ENCODE data around the gene TBC1D1. TPM values are rescaled to one million over a fixed set of nuclear protein-coding genes. Genes with fewer than 3 reads are reported as not detected.

TBC1D1 gene
- total RNA-seq, 2 donors from 2014 or later, result 49.8 to 129 TPM

- WGBS, result 19% methylated on average over 8 of the region's 8 CpGs
- Histone ChIP-seq H3K4me3 (no peak overlapping the region), H3K4me1 (replicated peaks) (no peaks in the 10 kb centered on the region), H3K27me3 (replicated peaks; ENCODE audit: insufficient read depth) (no peaks in the 10 kb centered on the region), H3K27ac (peak overlapping the region; percentile 12 to 35), H3K9me3 (no peaks in the 10 kb centered on the region), H3K36me3 (no peaks in the 10 kb centered on the region)
- intact Hi-C loops (cut with DNase I), result no loop called here
- TF ChIP-seq CTCF (IDR thresholded peaks at IDR 0.05) (no peak), POLR2A (IDR thresholded peaks at IDR 0.05) (peak; percentile 15), POLR2AphosphoS5 (IDR thresholded peaks at IDR 0.05) (peak; percentile 49)
- no peak for DNase-seq (ENCODE audit: low spot score)
These were observed 241.3 kb downstream of the TBC1D1 start for GRCh38 chr4:38132107-38132673.

GRCh38 chr4:38132843-38133662 lies 242.2 kb downstream of the TBC1D1 start:
- TF ChIP-seq POLR2A (IDR thresholded peaks at IDR 0.05) (no peak), CTCF (IDR thresholded peaks at IDR 0.05) (no peak), POLR2AphosphoS5 (IDR thresholded peaks at IDR 0.05) (no peak)
- no peak for DNase-seq (ENCODE audit: low spot score)
- WGBS, result 84% methylated on average over 14 of the region's 14 CpGs
- H3K36me3 ChIP-seq, result no peaks in the 10 kb centered on the region
- no peaks in the 10 kb centered on the region for H3K27me3 ChIP-seq (replicated peaks; ENCODE audit: insufficient read depth)
- H3K4me3 ChIP-seq, result no peak overlapping the region
- H3K4me1 ChIP-seq (replicated peaks), result no peaks in the 10 kb centered on the region
- intact Hi-C loops (cut with DNase I), result no loop called here
- H3K9me3 ChIP-seq, result no peaks in the 10 kb centered on the region
- peak overlapping the region in 1 of 2 donors; percentile 5 for H3K27ac ChIP-seq

- Histone ChIP-seq H3K36me3 (no peaks in the 10 kb centered on the region), H3K4me1 (replicated peaks) (no peaks in the 10 kb centered on the region), H3K27ac (no peak overlapping the region), H3K27me3 (replicated peaks; ENCODE audit: insufficient read depth) (no peaks in the 10 kb centered on the region), H3K4me3 (no peak overlapping the region), H3K9me3 (no peaks in the 10 kb centered on the region)
- DNase-seq (ENCODE audit: low spot score), result no peak
- intact Hi-C loops (cut with DNase I), result no loop called here
- TF ChIP-seq POLR2A (IDR thresholded peaks at IDR 0.05) (no peak), POLR2AphosphoS5 (IDR thresholded peaks at IDR 0.05) (no peak), CTCF (IDR thresholded peaks at IDR 0.05) (no peak)
- 90% methylated on average over 7 of the region's 7 CpGs for WGBS
These were observed 243.0 kb downstream of the TBC1D1 start for GRCh38 chr4:38133711-38134480.

- WGBS, result 97% methylated on average over 8 of the region's 8 CpGs
These were observed 244.3 kb downstream of the TBC1D1 start for GRCh38 chr4:38135201-38135600.

More at GRCh38 chr4:38135201-38135600, 244.3 kb downstream of the TBC1D1 start:
- Histone ChIP-seq H3K27ac (no peak overlapping the region), H3K4me1 (replicated peaks) (no peaks in the 10 kb centered on the region), H3K9me3 (no peaks in the 10 kb centered on the region), H3K36me3 (no peaks in the 10 kb centered on the region), H3K27me3 (replicated peaks; ENCODE audit: insufficient read depth) (no peaks in the 10 kb centered on the region), H3K4me3 (no peak overlapping the region)
- intact Hi-C loops (cut with DNase I), result no loop called here
- DNase-seq (ENCODE audit: low spot score), result no peak
- TF ChIP-seq POLR2A (IDR thresholded peaks at IDR 0.05) (no peak), CTCF (IDR thresholded peaks at IDR 0.05) (no peak), POLR2AphosphoS5 (IDR thresholded peaks at IDR 0.05) (no peak)

Data from prostate gland (tissue), 2 donors.